Upper lobe of left lung (tissue), 6 donors: ENCODE data around the gene HGS. TPM values are rescaled to one million over a fixed set of nuclear protein-coding genes. Genes with fewer than 3 reads are reported as not detected.

Experiments used
- ATAC-seq, 2 donors: fragments of 200-7000 bp; cut with Tn5 transposase; one replicate each; pipeline ENCODE4 v1.9.1; 2022; ENCODE audit warnings: mild to moderate bottlenecking in 2 of 2, moderate library complexity in 2 of 2; ENCODE audit not compliant: low FRiP score in 2 of 2
- DNase-seq, 2 donors: peaks; one replicate each; pipeline ENCODE4 v3.0.0-alpha.2; 2019 to 2020
- H3K27ac ChIP-seq, 4 donors: fragments of 200-600 bp; sonication (generic); one replicate each; pipeline ENCODE4 v1.5.1; 2016 to 2019
- H3K27me3 ChIP-seq, 4 donors: fragments of 200-600 bp; sonication (generic); one replicate each; pipeline ENCODE4 v1.5.1; 2017 to 2019
- H3K36me3 ChIP-seq, 4 donors: fragments of 200-600 bp; sonication (generic); one replicate each; pipeline ENCODE4 v1.5.1; 2016 to 2019
- H3K4me1 ChIP-seq, 4 donors: fragments of 200-600 bp; sonication (generic); one replicate each; pipeline ENCODE4 v1.5.1; 2018 to 2019
- H3K4me3 ChIP-seq, 4 donors: fragments of 200-600 bp; sonication (generic); one replicate each; pipeline ENCODE4 v1.5.1; 2017 to 2019; ENCODE audit warnings: mild to moderate bottlenecking in 2 of 4, moderate library complexity in 1 of 4
- H3K9me3 ChIP-seq, 4 donors: fragments of 200-600 bp; sonication (generic); one replicate each; pipeline ENCODE4 v1.5.1; 2018 to 2019
- EP300 ChIP-seq, 4 donors: sonication (generic); formaldehyde crosslinking; IDR thresholded peaks; one replicate each; pipeline ENCODE4 v1.5.1; 2017; ENCODE audit warnings: antibody characterized with exemption in 4 of 4, control low read depth in 2 of 4
- POLR2A ChIP-seq, 4 donors: fragments of 450-650 bp; IDR thresholded peaks; one replicate each; pipeline ENCODE4 v1.5.1; 2016 to 2017; ENCODE audit warnings: antibody characterized with exemption in 4 of 4, mild to moderate bottlenecking in 2 of 4
- POLR2AphosphoS5 ChIP-seq, 2 donors: sonication (generic); formaldehyde crosslinking; IDR thresholded peaks; one replicate each; pipeline ENCODE4 v1.5.1; 2017; ENCODE audit warnings: antibody characterized with exemption in 2 of 2
- WGBS, 2 donors: methylation state at CpG; one replicate each; pipeline ENCODE4 v1.1.5; 2017 to 2018; 5-methylcytosine and 5-hydroxymethylcytosine counted together
- total RNA-seq, 6 donors: library from RNA; depleted of rRNA in 4 of 6; stranded (reverse); fragments of >200 nt in 4 of 6; gene quantifications; one replicate each; pipeline versions ENCODE4 v1.1.0 to v1.2.1, GENCODE V29; 2016 to 2021
- TF ChIP-seq, protein P1 (sequence below), 6 experiments: fragments of 450-650 bp in 4 of 6; fragments of 200-600 bp in 2 of 6; sonication (generic) in 2 of 6; IDR thresholded peaks; one replicate each; pipeline ENCODE4 v1.5.1; 2016 to 2019; ENCODE audit warnings: antibody characterized with exemption in 6 of 6
- donor health status: DM: no; HTN: no; CAD: no; lungs with moderate emphysema.
- donor health status: DM: no; HTN: yes; CAD: no; lungs with severe emphysema.

Gene HGS
- total RNA-seq, 6 donors from 2014 or later = 74.7 to 164 (median 108) TPM

DNA sequence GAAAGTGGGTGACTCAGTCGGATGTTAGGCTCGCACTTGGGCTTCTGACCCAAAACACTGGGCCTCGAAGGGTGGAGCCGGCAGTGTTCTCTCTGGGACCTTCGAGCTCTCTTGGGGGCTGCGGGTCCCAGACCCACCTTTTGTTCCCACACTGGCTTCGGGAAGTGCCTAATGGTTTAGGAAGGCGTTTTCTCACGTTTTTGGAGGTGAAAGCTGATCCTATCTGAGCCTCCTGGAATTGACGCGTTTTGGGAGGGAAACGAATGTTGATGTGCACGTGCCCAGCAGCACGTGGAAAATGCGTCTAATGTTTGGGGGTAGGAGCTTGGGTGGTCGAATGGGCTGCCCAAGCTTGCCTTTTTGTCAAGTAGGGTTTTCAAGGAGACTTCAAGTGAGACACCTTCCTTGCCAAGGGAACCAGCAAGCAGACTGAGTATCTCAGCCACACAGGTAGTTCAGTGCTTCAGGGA, 666 bp downstream of the HGS start:
- peaks cover 22 to 38% (median 28%) of the 10 kb centered on the region in 4 donors for H3K4me1 ChIP-seq
- 0 to 2% methylated on average over 7 to 16 of the region's 16 CpGs for WGBS, 2 donors

GRCh38 chr17:81685108-81685507, 1.3 kb downstream of the HGS start:
- H3K36me3 ChIP-seq = peaks cover 18 to 60% (median 44%) of the 10 kb centered on the region in 4 donors
- peak overlapping the region in 3 of 4 donors; percentile 82 to 93 (median 91) for H3K27ac ChIP-seq
- TF ChIP-seq EP300 (IDR thresholded peaks at IDR 0.05) = no peak
- TF ChIP-seq POLR2AphosphoS5 (IDR thresholded peaks at IDR 0.05) = no peak
- no peak for TF ChIP-seq POLR2A (IDR thresholded peaks at IDR 0.05)
- TF ChIP-seq, protein P1, sequence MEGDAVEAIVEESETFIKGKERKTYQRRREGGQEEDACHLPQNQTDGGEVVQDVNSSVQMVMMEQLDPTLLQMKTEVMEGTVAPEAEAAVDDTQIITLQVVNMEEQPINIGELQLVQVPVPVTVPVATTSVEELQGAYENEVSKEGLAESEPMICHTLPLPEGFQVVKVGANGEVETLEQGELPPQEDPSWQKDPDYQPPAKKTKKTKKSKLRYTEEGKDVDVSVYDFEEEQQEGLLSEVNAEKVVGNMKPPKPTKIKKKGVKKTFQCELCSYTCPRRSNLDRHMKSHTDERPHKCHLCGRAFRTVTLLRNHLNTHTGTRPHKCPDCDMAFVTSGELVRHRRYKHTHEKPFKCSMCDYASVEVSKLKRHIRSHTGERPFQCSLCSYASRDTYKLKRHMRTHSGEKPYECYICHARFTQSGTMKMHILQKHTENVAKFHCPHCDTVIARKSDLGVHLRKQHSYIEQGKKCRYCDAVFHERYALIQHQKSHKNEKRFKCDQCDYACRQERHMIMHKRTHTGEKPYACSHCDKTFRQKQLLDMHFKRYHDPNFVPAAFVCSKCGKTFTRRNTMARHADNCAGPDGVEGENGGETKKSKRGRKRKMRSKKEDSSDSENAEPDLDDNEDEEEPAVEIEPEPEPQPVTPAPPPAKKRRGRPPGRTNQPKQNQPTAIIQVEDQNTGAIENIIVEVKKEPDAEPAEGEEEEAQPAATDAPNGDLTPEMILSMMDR (IDR thresholded peaks at IDR 0.05) = no peak
- H3K4me3 ChIP-seq = peak overlapping the region; percentile 7 to 100 (median 90)
- H3K4me1 ChIP-seq = peaks cover 22 to 38% (median 28%) of the 10 kb centered on the region in 4 donors
- WGBS, 2 donors = 77 to 92% methylated on average over 8 to 11 of the region's 12 CpGs
- no peaks in the 10 kb centered on the region for H3K9me3 ChIP-seq
- H3K27me3 ChIP-seq = no peaks in the 10 kb centered on the region
- no peak for ATAC-seq
- DNase-seq = no peak

More for the DNA sequence above, 666 bp downstream of the HGS start:
- Histone ChIP-seq H3K27ac (peak overlapping the region; percentile 82 to 93 (median 88)), H3K27me3 (no peaks in the 10 kb centered on the region), H3K9me3 (no peaks in the 10 kb centered on the region), H3K36me3 (peaks cover 18 to 53% (median 37%) of the 10 kb centered on the region in 4 donors), H3K4me3 (peak overlapping the region; percentile 85 to 100 (median 90))
- ATAC-seq (peak in 1 of 2 donors; percentile 70), DNase-seq (no peak)
- no peak for TF ChIP-seq EP300 (IDR thresholded peaks at IDR 0.05)
- no peak for TF ChIP-seq POLR2AphosphoS5 (IDR thresholded peaks at IDR 0.05)
- TF ChIP-seq POLR2A (IDR thresholded peaks at IDR 0.05) = no peak
- TF ChIP-seq, protein P1 (IDR thresholded peaks at IDR 0.05) = no peak

GRCh38 chr17:81686614-81687013, 2.8 kb downstream of the HGS start:
- no peak for ATAC-seq
- H3K36me3 ChIP-seq = peaks cover 23 to 67% (median 59%) of the 10 kb centered on the region in 4 donors
- no peak for TF ChIP-seq POLR2A (IDR thresholded peaks at IDR 0.05)
- no peak for TF ChIP-seq EP300 (IDR thresholded peaks at IDR 0.05)
- TF ChIP-seq, protein P1 (IDR thresholded peaks at IDR 0.05) = no peak
- TF ChIP-seq POLR2AphosphoS5 (IDR thresholded peaks at IDR 0.05) = no peak
- 90 to 94% methylated on average over 9 to 18 of the region's 20 CpGs for WGBS, 2 donors
- no peak overlapping the region for H3K4me3 ChIP-seq
- peaks cover 22 to 38% (median 28%) of the 10 kb centered on the region in 4 donors for H3K4me1 ChIP-seq
- no peak overlapping the region for H3K27ac ChIP-seq
- peak in 1 of 2 donors; percentile 58 for DNase-seq
- no peaks in the 10 kb centered on the region for H3K9me3 ChIP-seq
- H3K27me3 ChIP-seq = no peaks in the 10 kb centered on the region

DNA sequence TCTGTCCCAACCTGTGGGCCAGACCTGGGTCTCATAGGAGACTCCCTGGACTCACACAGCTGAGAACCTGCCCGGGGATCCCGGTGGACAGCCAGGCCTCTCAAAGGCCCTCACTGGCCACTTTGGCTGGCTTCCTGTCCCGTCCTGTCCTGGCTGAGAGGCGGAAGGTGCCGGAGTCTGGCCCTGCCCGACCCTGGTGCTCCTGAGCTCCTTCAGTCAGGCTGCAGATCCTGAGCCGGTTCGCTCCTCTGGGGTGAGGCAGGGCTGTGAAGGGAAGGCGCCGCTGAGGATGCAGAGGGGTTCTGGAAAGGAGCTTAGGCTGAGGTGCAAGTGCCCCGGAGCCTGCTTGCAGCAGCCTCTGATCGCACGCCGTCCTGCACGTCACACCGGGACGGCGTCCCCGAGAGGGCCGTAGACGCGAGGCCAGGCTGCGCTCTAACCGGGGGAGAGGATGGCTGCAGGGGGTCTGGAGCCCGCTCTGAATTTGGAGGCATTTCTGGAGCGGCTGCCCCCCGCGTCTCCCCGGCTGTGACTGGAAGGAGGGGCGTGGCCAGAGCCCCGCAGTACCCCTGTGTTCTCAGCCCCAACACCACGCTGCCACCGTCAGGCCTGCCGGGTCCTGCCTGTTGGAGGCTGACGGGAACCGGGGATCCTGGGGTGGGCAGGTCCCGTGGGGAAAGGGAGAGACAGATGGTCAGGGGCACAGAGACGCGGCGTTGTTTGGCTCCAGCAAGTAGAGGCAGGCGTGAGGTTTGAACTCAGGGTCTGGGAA, 4.1 kb downstream of the HGS start:
- H3K27me3 ChIP-seq = no peaks in the 10 kb centered on the region
- WGBS, 2 donors = 94% methylated on average over 35 to 38 of the region's 41 CpGs
- H3K4me1 ChIP-seq = peaks cover 15 to 25% (median 19%) of the 10 kb centered on the region in 4 donors
- DNase-seq = peak in 1 of 2 donors; percentile 67
- ATAC-seq = no peak
- no peak overlapping the region for H3K4me3 ChIP-seq
- TF ChIP-seq POLR2A (IDR thresholded peaks at IDR 0.05) (no peak), EP300 (IDR thresholded peaks at IDR 0.05) (no peak), POLR2AphosphoS5 (IDR thresholded peaks at IDR 0.05) (no peak)
- TF ChIP-seq, protein P1 (IDR thresholded peaks at IDR 0.05) = no peak
- peaks cover 31 to 77% (median 72%) of the 10 kb centered on the region in 4 donors for H3K36me3 ChIP-seq
- H3K27ac ChIP-seq = no peak overlapping the region
- no peaks in the 10 kb centered on the region for H3K9me3 ChIP-seq
